Ishikawa (cell line): ENCODE data around the gene PITPNM2.

Experiments used
- CEBPB ChIP-seq: IDR thresholded peaks from 2 replicates; pipeline ENCODE4 v1.6.1; 2012
- CREB1 ChIP-seq: IDR thresholded peaks from 2 replicates; pipeline ENCODE4 v1.6.1; 2012; ENCODE audit warnings: low read depth
- EGR1 ChIP-seq: IDR thresholded peaks from 2 replicates; pipeline ENCODE4 v1.6.1; 2012
- EP300 ChIP-seq: IDR thresholded peaks from 2 replicates; pipeline ENCODE4 v1.6.1; 2012; ENCODE audit warnings: borderline replicate concordance
- FOXM1 ChIP-seq: IDR thresholded peaks from 2 replicates; pipeline ENCODE4 v1.6.1; 2012; ENCODE audit warnings: low read depth, borderline replicate concordance
- NFIC ChIP-seq: IDR thresholded peaks from 2 replicates; pipeline ENCODE4 v1.6.1; 2012
- RAD21 ChIP-seq: IDR thresholded peaks from 2 replicates; pipeline ENCODE4 v1.6.1; 2012; ENCODE audit warnings: low read depth
- TAF1 ChIP-seq: IDR thresholded peaks from 2 replicates; pipeline ENCODE4 v1.6.1; 2012; ENCODE audit warnings: low read depth, mild to moderate bottlenecking
- TCF12 ChIP-seq: IDR thresholded peaks from 2 replicates; pipeline ENCODE4 v1.6.1; 2012; ENCODE audit warnings: low read depth
- TEAD4 ChIP-seq: IDR thresholded peaks from 2 replicates; pipeline ENCODE4 v1.6.1; 2012
- YY1 ChIP-seq: IDR thresholded peaks from 2 replicates; pipeline ENCODE4 v1.6.1; 2012; ENCODE audit warnings: low read depth
- ZBTB7A ChIP-seq: IDR thresholded peaks from 2 replicates; pipeline ENCODE4 v1.6.1; 2012; ENCODE audit warnings: low read depth
- TF ChIP-seq, protein P1 (sequence below): IDR thresholded peaks from 2 replicates; pipeline ENCODE4 v1.6.1; 2012
- TF ChIP-seq, protein P2 (sequence below): IDR thresholded peaks from 2 replicates; pipeline ENCODE4 v1.6.1; 2012
- TF ChIP-seq, protein P3 (sequence below): IDR thresholded peaks from 2 replicates; pipeline ENCODE4 v1.6.1; 2012; ENCODE audit warnings: low read depth, mild to moderate bottlenecking

PITPNM2 gene

DNA sequence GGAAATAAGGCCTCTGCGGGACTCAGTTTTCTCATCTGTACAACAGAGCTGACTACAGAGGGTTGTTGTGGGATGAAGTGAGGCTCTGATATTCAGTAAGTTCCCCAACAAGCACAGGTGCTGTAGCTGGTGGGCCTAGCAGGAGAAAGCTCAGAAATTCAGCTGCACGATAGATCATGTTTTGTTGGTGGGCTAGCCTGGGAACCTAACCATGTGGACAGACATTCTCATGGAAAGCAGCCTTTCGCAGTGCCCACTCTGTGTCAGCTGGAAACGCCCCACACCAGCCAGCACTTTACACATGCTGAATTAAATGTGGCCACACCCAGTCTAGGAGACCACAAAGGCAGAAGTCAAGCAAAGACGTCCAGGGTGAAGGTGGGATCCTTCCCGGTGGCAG lies 16.1 kb downstream of the PITPNM2 start:
- TF ChIP-seq EGR1 (no peak), FOXM1 (no peak), RAD21 (no peak), TEAD4 (no peak), CREB1 (no peak), YY1 (no peak), NFIC (no peak), TAF1 (no peak), ZBTB7A (no peak), TCF12 (no peak), EP300 (no peak), CEBPB (no peak)
- TF ChIP-seq, protein P1, sequence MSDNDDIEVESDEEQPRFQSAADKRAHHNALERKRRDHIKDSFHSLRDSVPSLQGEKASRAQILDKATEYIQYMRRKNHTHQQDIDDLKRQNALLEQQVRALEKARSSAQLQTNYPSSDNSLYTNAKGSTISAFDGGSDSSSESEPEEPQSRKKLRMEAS, result no peak
- TF ChIP-seq, protein P2, sequence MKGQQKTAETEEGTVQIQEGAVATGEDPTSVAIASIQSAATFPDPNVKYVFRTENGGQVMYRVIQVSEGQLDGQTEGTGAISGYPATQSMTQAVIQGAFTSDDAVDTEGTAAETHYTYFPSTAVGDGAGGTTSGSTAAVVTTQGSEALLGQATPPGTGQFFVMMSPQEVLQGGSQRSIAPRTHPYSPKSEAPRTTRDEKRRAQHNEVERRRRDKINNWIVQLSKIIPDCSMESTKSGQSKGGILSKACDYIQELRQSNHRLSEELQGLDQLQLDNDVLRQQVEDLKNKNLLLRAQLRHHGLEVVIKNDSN, result no peak
- TF ChIP-seq, protein P3, sequence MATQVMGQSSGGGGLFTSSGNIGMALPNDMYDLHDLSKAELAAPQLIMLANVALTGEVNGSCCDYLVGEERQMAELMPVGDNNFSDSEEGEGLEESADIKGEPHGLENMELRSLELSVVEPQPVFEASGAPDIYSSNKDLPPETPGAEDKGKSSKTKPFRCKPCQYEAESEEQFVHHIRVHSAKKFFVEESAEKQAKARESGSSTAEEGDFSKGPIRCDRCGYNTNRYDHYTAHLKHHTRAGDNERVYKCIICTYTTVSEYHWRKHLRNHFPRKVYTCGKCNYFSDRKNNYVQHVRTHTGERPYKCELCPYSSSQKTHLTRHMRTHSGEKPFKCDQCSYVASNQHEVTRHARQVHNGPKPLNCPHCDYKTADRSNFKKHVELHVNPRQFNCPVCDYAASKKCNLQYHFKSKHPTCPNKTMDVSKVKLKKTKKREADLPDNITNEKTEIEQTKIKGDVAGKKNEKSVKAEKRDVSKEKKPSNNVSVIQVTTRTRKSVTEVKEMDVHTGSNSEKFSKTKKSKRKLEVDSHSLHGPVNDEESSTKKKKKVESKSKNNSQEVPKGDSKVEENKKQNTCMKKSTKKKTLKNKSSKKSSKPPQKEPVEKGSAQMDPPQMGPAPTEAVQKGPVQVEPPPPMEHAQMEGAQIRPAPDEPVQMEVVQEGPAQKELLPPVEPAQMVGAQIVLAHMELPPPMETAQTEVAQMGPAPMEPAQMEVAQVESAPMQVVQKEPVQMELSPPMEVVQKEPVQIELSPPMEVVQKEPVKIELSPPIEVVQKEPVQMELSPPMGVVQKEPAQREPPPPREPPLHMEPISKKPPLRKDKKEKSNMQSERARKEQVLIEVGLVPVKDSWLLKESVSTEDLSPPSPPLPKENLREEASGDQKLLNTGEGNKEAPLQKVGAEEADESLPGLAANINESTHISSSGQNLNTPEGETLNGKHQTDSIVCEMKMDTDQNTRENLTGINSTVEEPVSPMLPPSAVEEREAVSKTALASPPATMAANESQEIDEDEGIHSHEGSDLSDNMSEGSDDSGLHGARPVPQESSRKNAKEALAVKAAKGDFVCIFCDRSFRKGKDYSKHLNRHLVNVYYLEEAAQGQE, result no peak

DNA sequence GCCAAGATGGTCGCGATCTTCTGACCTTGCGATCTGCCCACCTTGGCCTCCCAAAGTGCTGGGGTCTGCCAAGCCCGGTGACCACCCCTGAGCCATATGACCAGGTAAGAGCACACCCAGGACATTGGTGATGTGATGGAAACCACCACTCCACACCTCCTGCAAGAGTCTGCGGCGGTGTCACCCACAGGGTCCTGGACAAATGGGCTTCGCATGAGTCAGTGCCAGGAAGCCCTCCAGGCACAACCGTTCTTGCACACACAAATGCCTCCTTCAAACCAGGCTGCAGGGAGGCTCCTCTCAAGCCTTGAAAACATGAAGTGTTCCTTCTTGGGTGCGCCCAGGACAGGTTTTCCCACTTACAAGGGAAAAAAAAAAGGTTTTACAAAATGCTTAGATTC lies 16.6 kb downstream of the PITPNM2 start:
- TF ChIP-seq TCF12 (no peak), ZBTB7A (no peak), TAF1 (no peak), EP300 (no peak), YY1 (no peak), CREB1 (no peak), CEBPB (no peak), RAD21 (no peak), TEAD4 (no peak), NFIC (no peak), EGR1 (no peak), FOXM1 (no peak)
- TF ChIP-seq, protein P2, result no peak
- TF ChIP-seq, protein P3, result no peak
- TF ChIP-seq, protein P1, result no peak

GRCh38 chr12:123133701-123134100 lies 17.2 kb downstream of the PITPNM2 start:
- TF ChIP-seq, protein P2, result no peak
- TF ChIP-seq RAD21, result no peak
- TF ChIP-seq TEAD4, result no peak
- no peak for TF ChIP-seq EGR1
- TF ChIP-seq NFIC, result no peak
- no peak for TF ChIP-seq ZBTB7A
- TF ChIP-seq, protein P1, result no peak
- no peak for TF ChIP-seq FOXM1

- TF ChIP-seq TAF1 (no peak), EP300 (no peak), RAD21 (no peak), YY1 (no peak), CREB1 (no peak), CEBPB (no peak), EGR1 (no peak), ZBTB7A (no peak), TEAD4 (no peak), FOXM1 (no peak), TCF12 (no peak), NFIC (no peak)
- TF ChIP-seq, protein P3, result no peak
- TF ChIP-seq, protein P2, result no peak
- TF ChIP-seq, protein P1, result no peak
Measured at GRCh38 chr12:123132951-123133619, 17.8 kb downstream of the PITPNM2 start.
